GM21447 (cell line): ENCODE data around the gene THPO.

Experiments used
- ATAC-seq: cut with Tn5 transposase; IDR thresholded peaks from one replicate; pipeline ENCODE4 v1.9.1; 2021; ENCODE audit not compliant: unreplicated experiment

THPO gene

GRCh38 chr3:184366619-184367289 is 11.3 kb downstream of the THPO start:
- ATAC-seq: no peak

- peak; percentile 85 for ATAC-seq
Observed at GRCh38 chr3:184362668-184363546, 15.1 kb downstream of the THPO start.

- ATAC-seq: peak; percentile 10
Observed at GRCh38 chr3:184361932-184362667, 15.9 kb downstream of the THPO start.

- peak; percentile 33 for ATAC-seq
Observed at GRCh38 chr3:184361532-184361931, 16.5 kb downstream of the THPO start, which contains the start of the genes CLCN2 and POLR2H. Gene CLCN2 (minus strand): TSS chr3:184361605. CDS start chr3:184361479, 126 bp downstream. Gene POLR2H (plus strand): TSS chr3:184361710. CDS start chr3:184363493, 1,783 bp downstream.

GRCh38 chr3:184360929-184361531 is 17.0 kb downstream of the THPO start:
- no peak for ATAC-seq

- no peak for ATAC-seq
Observed at GRCh38 chr3:184360070-184360928, 17.7 kb downstream of the THPO start.

GRCh38 chr3:184359610-184360009 is 18.4 kb downstream of the THPO start:
- ATAC-seq: no peak

- ATAC-seq: no peak
Observed at GRCh38 chr3:184358921-184359350, 19.1 kb downstream of the THPO start.

- no peak for ATAC-seq
Observed at GRCh38 chr3:184358124-184358767, 19.8 kb downstream of the THPO start.

GRCh38 chr3:184357248-184358123 is 20.5 kb downstream of the THPO start:
- ATAC-seq: no peak

GRCh38 chr3:184355261-184356040 is 22.6 kb downstream of the THPO start:
- no peak for ATAC-seq

- ATAC-seq: no peak
Observed at GRCh38 chr3:184354754-184355153, 23.3 kb downstream of the THPO start.

GRCh38 chr3:184354121-184354728 is 23.8 kb downstream of the THPO start:
- no peak for ATAC-seq

GRCh38 chr3:184353546-184353941 is 24.5 kb downstream of the THPO start:
- ATAC-seq: no peak

- no peak for ATAC-seq
Observed at GRCh38 chr3:184352897-184353545, 25.0 kb downstream of the THPO start.

GRCh38 chr3:184352149-184352785 is 25.7 kb downstream of the THPO start:
- ATAC-seq: no peak
